H9 (cell line): ENCODE data around the gene RAB15. TPM values are rescaled to one million over a fixed set of nuclear protein-coding genes. Genes with fewer than 3 reads are reported as not detected.
A peak's percentile ranks its signal among the peaks of the same experiment; 100 is the strongest.

Experiments used
- DNase-seq: peaks from one replicate; pipeline ENCODE4 v3.0.0-alpha.2; 2017
- H2AFZ ChIP-seq: one replicate; pipeline ENCODE4 v1.6.1; 2013; ENCODE audit warnings: mild to moderate bottlenecking, low read length, control low read depth, moderate library complexity
- H2AK5ac ChIP-seq: 2 replicates; pipeline ENCODE4 v1.6.1; 2013; ENCODE audit warnings: low read length, control low read depth, mixed read lengths; ENCODE audit not compliant: insufficient read length
- H2BK120ac ChIP-seq: one replicate; pipeline ENCODE4 v1.6.1; 2013; ENCODE audit warnings: low read depth, mild to moderate bottlenecking, low read length, control low read depth, inconsistent platforms; ENCODE audit not compliant: poor library complexity, severe bottlenecking
- H2BK12ac ChIP-seq: 2 replicates; pipeline ENCODE4 v1.6.1; 2013; ENCODE audit warnings: low read length, control low read depth, mixed read lengths, low read depth; ENCODE audit not compliant: insufficient read length
- H2BK15ac ChIP-seq: 2 replicates; pipeline ENCODE4 v1.6.1; 2013; ENCODE audit warnings: low read depth, low read length, control low read depth
- H2BK20ac ChIP-seq: one replicate; pipeline ENCODE4 v1.6.1; 2013; ENCODE audit warnings: low read depth, mild to moderate bottlenecking, low read length, control low read depth, inconsistent platforms; ENCODE audit not compliant: poor library complexity, severe bottlenecking
- H2BK5ac ChIP-seq: 2 replicates; pipeline ENCODE4 v1.6.1; 2013; ENCODE audit warnings: low read length, control low read depth, mixed read lengths; ENCODE audit not compliant: insufficient read length
- H3K14ac ChIP-seq: 2 replicates; pipeline ENCODE4 v1.6.1; 2013; ENCODE audit warnings: low read length, control low read depth; ENCODE audit not compliant: insufficient read depth
- H3K18ac ChIP-seq: 2 replicates; pipeline ENCODE4 v1.6.1; 2013; ENCODE audit warnings: low read depth, mild to moderate bottlenecking, mixed read lengths, low read length, control low read depth; ENCODE audit not compliant: insufficient read length
- H3K23ac ChIP-seq: 2 replicates; pipeline ENCODE4 v1.6.1; 2013; ENCODE audit warnings: low read length, control low read depth, mixed read lengths, low read depth; ENCODE audit not compliant: insufficient read length
- H3K23me2 ChIP-seq: 2 replicates; pipeline ENCODE4 v1.6.1; 2013; ENCODE audit warnings: low read depth, mild to moderate bottlenecking, mixed read lengths, low read length, control low read depth; ENCODE audit not compliant: insufficient read length, poor library complexity, severe bottlenecking
- H3K27ac ChIP-seq: 2 replicates; pipeline ENCODE4 v1.5.1; 2013; ENCODE audit warnings: low read length, control low read depth, mixed read lengths, low read depth; ENCODE audit not compliant: insufficient read length
- H3K27me3 ChIP-seq: 2 replicates; pipeline ENCODE4 v1.6.1; 2013; ENCODE audit warnings: low read length, control low read depth, inconsistent platforms; ENCODE audit not compliant: insufficient read depth
- H3K4ac ChIP-seq: 2 replicates; pipeline ENCODE4 v1.6.1; 2013; ENCODE audit warnings: low read depth, mild to moderate bottlenecking, control low read depth, inconsistent platforms, low read length, moderate library complexity
- H3K4me1 ChIP-seq: 2 replicates; pipeline ENCODE4 v1.6.1; 2013; ENCODE audit warnings: low read length, control low read depth, inconsistent platforms; ENCODE audit not compliant: insufficient read depth
- H3K4me2 ChIP-seq: 2 replicates; pipeline ENCODE4 v1.6.1; 2013; ENCODE audit warnings: low read length, control low read depth, mixed read lengths; ENCODE audit not compliant: insufficient read length, insufficient read depth
- H3K56ac ChIP-seq: 2 replicates; pipeline ENCODE4 v1.6.1; 2013; ENCODE audit warnings: low read depth, mild to moderate bottlenecking, mixed read lengths, low read length, control low read depth; ENCODE audit not compliant: insufficient read length
- H3K79me1 ChIP-seq: 2 replicates; pipeline ENCODE4 v1.6.1; 2013; ENCODE audit warnings: low read depth, mild to moderate bottlenecking, moderate library complexity, low read length, control low read depth, inconsistent platforms; ENCODE audit not compliant: insufficient read depth, poor library complexity, severe bottlenecking
- H3K79me2 ChIP-seq: 2 replicates; pipeline ENCODE4 v1.6.1; 2013; ENCODE audit warnings: low read length, control low read depth, inconsistent platforms; ENCODE audit not compliant: insufficient read depth
- H3K9ac ChIP-seq: 2 replicates; pipeline ENCODE4 v1.6.1; 2013; ENCODE audit warnings: low read length, control low read depth, mixed read lengths; ENCODE audit not compliant: insufficient read length; ENCODE audit errors: extremely low read depth
- H3K9me3 ChIP-seq: one replicate; pipeline ENCODE4 v1.6.1; 2013; ENCODE audit warnings: low read depth, low read length, inconsistent platforms; ENCODE audit not compliant: control insufficient read depth
- H3T11ph ChIP-seq: one replicate; pipeline ENCODE4 v1.6.1; 2013; ENCODE audit warnings: mild to moderate bottlenecking, low read length, control low read depth, inconsistent platforms
- H4K20me1 ChIP-seq: one replicate; pipeline ENCODE4 v1.6.1; 2013; ENCODE audit not compliant: control insufficient read depth, insufficient read length, insufficient read depth
- H4K5ac ChIP-seq: 2 replicates; pipeline ENCODE4 v1.6.1; 2013; ENCODE audit warnings: low read depth, mild to moderate bottlenecking, mixed read lengths, low read length, control low read depth; ENCODE audit not compliant: insufficient read length
- H4K8ac ChIP-seq: replicated peaks from 2 replicates; pipeline ENCODE4 v1.6.1; 2013; ENCODE audit warnings: low read length, control low read depth, mixed read lengths, low read depth; ENCODE audit not compliant: insufficient read length
- H4K91ac ChIP-seq: 2 replicates; pipeline ENCODE4 v1.6.1; 2013; ENCODE audit warnings: low read depth, mild to moderate bottlenecking, moderate library complexity, mixed read lengths, low read length, control low read depth; ENCODE audit not compliant: insufficient read length
- H3K27ac Mint-ChIP-seq, 3 experiments: 2 replicates in 2 of 3; 3 replicates in 1 of 3; pipeline ENCODE4 v1.8.0; 2020 to 2021; ENCODE audit warnings: mixed read lengths in 3 of 3, mild to moderate bottlenecking in 1 of 3, moderate library complexity in 1 of 3
- H3K27me3 Mint-ChIP-seq: 2 replicates; pipeline ENCODE4 v1.8.0; 2021; ENCODE audit warnings: low read depth, mild to moderate bottlenecking, moderate library complexity, mixed read lengths
- H3K36me3 Mint-ChIP-seq, 3 experiments: 2 replicates in 2 of 3; 3 replicates in 1 of 3; pipeline ENCODE4 v1.8.0; 2020 to 2021; ENCODE audit warnings: low read depth in 3 of 3, mixed read lengths in 3 of 3; ENCODE audit not compliant: insufficient read depth in 1 of 3
- H3K4me1 Mint-ChIP-seq, 2 experiments: 2 replicates each; pipeline ENCODE4 v1.8.0; 2020; ENCODE audit warnings: mixed read lengths in 2 of 2
- H3K4me3 Mint-ChIP-seq, 2 experiments: 2 replicates in 1 of 2; 3 replicates in 1 of 2; pipeline ENCODE4 v1.8.0; 2020 to 2021; ENCODE audit warnings: mild to moderate bottlenecking in 2 of 2, mixed read lengths in 2 of 2, moderate library complexity in 1 of 2
- H3K9me3 Mint-ChIP-seq, 2 experiments: 2 replicates in 1 of 2; 3 replicates in 1 of 2; pipeline ENCODE4 v1.8.0; 2020; ENCODE audit warnings: mild to moderate bottlenecking in 2 of 2, mixed read lengths in 2 of 2, moderate library complexity in 1 of 2
- WGBS: extraction: QIAGEN DNeasy Blood & Tissue Kit; methylation state at CpG from one replicate; pipeline ENCODE4 v1.1.7; 2013; ENCODE audit warnings: missing lambda C conversion rate, low lambda C conversion rate, mixed read lengths; ENCODE audit not compliant: insufficient read length; ENCODE audit errors: extremely low coverage; 5-methylcytosine and 5-hydroxymethylcytosine counted together
- total RNA-seq: library from RNA; stranded (reverse); gene quantifications from 2 replicates; pipeline ENCODE4 v1.2.1, GENCODE V29; 2021
- TF ChIP-seq, protein P1 (sequence below): fragments of 200-600 bp; sonication (generic); conservative IDR thresholded peaks from 3 replicates; pipeline ENCODE4 v1.8.0; 2021; ENCODE audit warnings: antibody characterized with exemption, mild to moderate bottlenecking

RAB15 gene
- total RNA-seq, 1 experiment from 2014 or later = 54.3 TPM

DNA sequence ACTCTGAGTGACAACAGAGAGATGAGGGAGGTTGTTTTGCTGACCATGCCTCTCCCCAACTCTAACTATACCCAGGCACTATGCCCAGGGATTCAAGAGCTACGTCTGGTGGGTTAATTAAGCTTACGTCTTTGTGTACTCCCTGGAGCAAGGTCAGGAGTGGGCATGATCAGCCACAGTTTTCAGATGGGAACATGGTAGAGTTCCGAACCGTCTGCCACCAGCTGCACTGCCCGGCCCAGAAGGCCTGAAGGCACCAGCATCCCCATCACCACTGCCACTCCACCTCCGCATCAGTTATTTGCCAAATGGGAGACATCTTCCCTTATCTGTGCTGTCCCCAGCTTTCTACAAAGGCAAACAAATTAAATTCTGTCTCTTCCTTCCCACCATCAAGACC lies 18.5 kb downstream of the RAB15 start:
- Histone ChIP-seq H2AFZ (no peak overlapping the region), H4K5ac (no peak overlapping the region), H3K9ac (no peak overlapping the region), H3K23ac (no peak overlapping the region), H2BK5ac (no peak overlapping the region), H3T11ph (no peak overlapping the region), H4K8ac (no peak overlapping the region), H3K27me3 (no peaks in the 10 kb centered on the region), H3K4ac (no peak overlapping the region), H4K91ac (no peak overlapping the region), H3K18ac (no peak overlapping the region), H2BK12ac (no peak overlapping the region), H3K79me2 (no peaks in the 10 kb centered on the region), H3K4me2 (no peak overlapping the region), H3K23me2 (no peaks in the 10 kb centered on the region), H3K9me3 (no peaks in the 10 kb centered on the region), H4K20me1 (no peaks in the 10 kb centered on the region), H3K27ac (no peak overlapping the region), H3K4me1 (peaks cover 14% of the 10 kb centered on the region; the same call in 1 of the 2 replicates), H2BK15ac (no peak overlapping the region), H2BK120ac (no peak overlapping the region), H3K14ac (no peak overlapping the region), H3K56ac (no peak overlapping the region), H2AK5ac (no peak overlapping the region), H2BK20ac (no peak overlapping the region), H3K79me1 (no peaks in the 10 kb centered on the region)
- peaks cover 39 to 47% of the 10 kb centered on the region in 2 experiments for H3K4me1 Mint-ChIP-seq
- no peak for DNase-seq
- H3K27me3 Mint-ChIP-seq = no peaks in the 10 kb centered on the region
- H3K36me3 Mint-ChIP-seq = peaks cover 5 to 38% (median 29%) of the 10 kb centered on the region in 3 experiments
- no CpG with 5 or more reads among the region's 6 CpGs for WGBS
- no peaks in the 10 kb centered on the region; a peak in 2 of 5 replicates for H3K9me3 Mint-ChIP-seq
- TF ChIP-seq, protein P1, sequence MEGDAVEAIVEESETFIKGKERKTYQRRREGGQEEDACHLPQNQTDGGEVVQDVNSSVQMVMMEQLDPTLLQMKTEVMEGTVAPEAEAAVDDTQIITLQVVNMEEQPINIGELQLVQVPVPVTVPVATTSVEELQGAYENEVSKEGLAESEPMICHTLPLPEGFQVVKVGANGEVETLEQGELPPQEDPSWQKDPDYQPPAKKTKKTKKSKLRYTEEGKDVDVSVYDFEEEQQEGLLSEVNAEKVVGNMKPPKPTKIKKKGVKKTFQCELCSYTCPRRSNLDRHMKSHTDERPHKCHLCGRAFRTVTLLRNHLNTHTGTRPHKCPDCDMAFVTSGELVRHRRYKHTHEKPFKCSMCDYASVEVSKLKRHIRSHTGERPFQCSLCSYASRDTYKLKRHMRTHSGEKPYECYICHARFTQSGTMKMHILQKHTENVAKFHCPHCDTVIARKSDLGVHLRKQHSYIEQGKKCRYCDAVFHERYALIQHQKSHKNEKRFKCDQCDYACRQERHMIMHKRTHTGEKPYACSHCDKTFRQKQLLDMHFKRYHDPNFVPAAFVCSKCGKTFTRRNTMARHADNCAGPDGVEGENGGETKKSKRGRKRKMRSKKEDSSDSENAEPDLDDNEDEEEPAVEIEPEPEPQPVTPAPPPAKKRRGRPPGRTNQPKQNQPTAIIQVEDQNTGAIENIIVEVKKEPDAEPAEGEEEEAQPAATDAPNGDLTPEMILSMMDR = no peak
- peak overlapping the region in 1 of 3 experiments; percentile 59; a peak in 2 of 7 replicates for H3K27ac Mint-ChIP-seq
- H3K4me3 Mint-ChIP-seq = no peak overlapping the region
